IMR-90 (cell line): Measurements from ENCODE around the gene HEATR3. TPM values are rescaled to one million over a fixed set of nuclear protein-coding genes. Genes with fewer than 3 reads are reported as not detected.

ENCODE experiments used
- ATAC-seq: fragments of 200-7000 bp; cut with Tn5 transposase; 2 replicates; pipeline ENCODE4 v1.9.1; 2020; ENCODE audit warnings: low read depth, mild to moderate bottlenecking, moderate library complexity
- BruUV-seq: library from RNA; stranded (reverse); fragments of 400-500 nt; replicated peaks from 2 replicates; lab custom pipeline; 2021; lab: Mats Ljungman, UMichigan
- CTCF ChIA-PET: fragments of 300-600 bp; formaldehyde crosslinking; extraction: SDS; loops from one replicate; lab custom pipeline; 2021; ENCODE audit warnings: antibody characterized with exemption; lab: Yijun Ruan, JAX
- POLR2A ChIA-PET: fragments of 300-600 bp; sonication (Branson Sonifier 250); formaldehyde crosslinking; loops from one replicate; lab custom pipeline; 2022; ENCODE audit warnings: antibody characterized with exemption; ENCODE audit not compliant: unreplicated experiment; lab: Charles Lee
- DNase-seq: peaks from one replicate; pipeline ENCODE4 v3.0.0; 2013
- H2AFZ ChIP-seq: replicated peaks from 2 replicates; pipeline ENCODE3; 2013; ENCODE audit warnings: low read length, mild to moderate bottlenecking; ENCODE audit not compliant: poor library complexity
- H2AK5ac ChIP-seq: 2 replicates; pipeline ENCODE4 v1.6.1; 2013; ENCODE audit warnings: low read depth, low read length, inconsistent platforms
- H2AK9ac ChIP-seq: replicated peaks from 2 replicates; pipeline ENCODE3; 2013; ENCODE audit warnings: mild to moderate bottlenecking, low read depth, low read length, moderate library complexity; ENCODE audit not compliant: poor library complexity
- H2BK120ac ChIP-seq: 2 replicates; pipeline ENCODE4 v1.6.1; 2013; ENCODE audit warnings: low read depth, low read length, inconsistent platforms
- H2BK15ac ChIP-seq: 3 replicates; pipeline ENCODE4 v1.6.1; 2013; ENCODE audit warnings: low read depth, low read length, inconsistent platforms
- H2BK20ac ChIP-seq: 2 replicates; pipeline ENCODE4 v1.6.1; 2013; ENCODE audit warnings: low read depth, mild to moderate bottlenecking, inconsistent platforms, low read length, moderate library complexity
- H2BK5ac ChIP-seq: 2 replicates; pipeline ENCODE4 v1.6.1; 2013; ENCODE audit warnings: mild to moderate bottlenecking, low read depth, low read length, inconsistent platforms; ENCODE audit not compliant: poor library complexity, severe bottlenecking
- H3K14ac ChIP-seq: replicated peaks from 2 replicates; pipeline ENCODE4 v1.6.1; 2013; ENCODE audit warnings: low read depth, low read length, inconsistent platforms
- H3K18ac ChIP-seq: 2 replicates; pipeline ENCODE4 v1.6.1; 2013; ENCODE audit warnings: low read depth, low read length, control low read depth
- H3K23ac ChIP-seq: 2 replicates; pipeline ENCODE4 v1.6.1; 2013; ENCODE audit warnings: low read depth, low read length, inconsistent platforms
- H3K27ac ChIP-seq: 2 replicates; pipeline ENCODE4 v1.5.1; 2013; ENCODE audit warnings: mild to moderate bottlenecking, control low read depth, low read length; ENCODE audit not compliant: insufficient read depth
- H3K27me3 ChIP-seq: 2 replicates; pipeline ENCODE4 v1.6.1; 2013; ENCODE audit warnings: low read length; ENCODE audit not compliant: control insufficient read depth, insufficient read depth
- H3K36me3 ChIP-seq: 2 replicates; pipeline ENCODE4 v1.6.1; 2013; ENCODE audit warnings: low read length, mixed read lengths; ENCODE audit not compliant: control insufficient read depth, insufficient read depth
- H3K4ac ChIP-seq: 2 replicates; pipeline ENCODE4 v1.6.1; 2013; ENCODE audit warnings: low read depth, low read length, inconsistent platforms
- H3K4me1 ChIP-seq: 2 replicates; pipeline ENCODE4 v1.6.1; 2013; ENCODE audit warnings: low read length, mixed read lengths; ENCODE audit not compliant: control insufficient read depth, insufficient read depth
- H3K4me2 ChIP-seq: 2 replicates; pipeline ENCODE4 v1.6.1; 2013; ENCODE audit warnings: low read depth, mild to moderate bottlenecking, control low read depth, low read length, moderate library complexity
- H3K4me3 ChIP-seq: 2 replicates; pipeline ENCODE4 v1.5.1; 2013; ENCODE audit warnings: low read depth, mild to moderate bottlenecking, control low read depth, low read length, moderate library complexity; ENCODE audit not compliant: insufficient read depth
- H3K56ac ChIP-seq: 2 replicates; pipeline ENCODE4 v1.6.1; 2013; ENCODE audit warnings: low read length, inconsistent platforms; ENCODE audit not compliant: insufficient read depth; ENCODE audit errors: extremely low read depth
- H3K79me1 ChIP-seq, 2 experiments: 2 replicates each; pipeline ENCODE4 v1.6.1; 2013; ENCODE audit warnings: low read length in 2 of 2, inconsistent platforms in 1 of 2, low read depth in 1 of 2
- H3K9ac ChIP-seq: 2 replicates; pipeline ENCODE4 v1.6.1; 2013; ENCODE audit warnings: low read depth, low read length, control low read depth
- H3K9me1 ChIP-seq: 2 replicates; pipeline ENCODE4 v1.6.1; 2013; ENCODE audit warnings: low read length, inconsistent platforms; ENCODE audit not compliant: insufficient read depth
- H3K9me3 ChIP-seq: 2 replicates; pipeline ENCODE4 v1.6.1; 2013; ENCODE audit warnings: low read length; ENCODE audit not compliant: control insufficient read depth, insufficient read depth
- H4K20me1 ChIP-seq: 2 replicates; pipeline ENCODE4 v1.6.1; 2013; ENCODE audit warnings: low read length, inconsistent platforms; ENCODE audit not compliant: insufficient read depth
- H4K5ac ChIP-seq: 2 replicates; pipeline ENCODE4 v1.6.1; 2013; ENCODE audit warnings: mild to moderate bottlenecking, low read depth, low read length, control low read depth
- H4K8ac ChIP-seq, 2 experiments: 2 replicates each; pipeline ENCODE4 v1.6.1; 2013; ENCODE audit warnings: low read depth in 2 of 2, low read length in 2 of 2, control low read depth in 1 of 2, inconsistent platforms in 1 of 2
- H4K91ac ChIP-seq: 2 replicates; pipeline ENCODE4 v1.6.1; 2013; ENCODE audit warnings: low read depth, low read length, inconsistent platforms; ENCODE audit not compliant: insufficient read depth
- CEBPB ChIP-seq: IDR thresholded peaks from 2 replicates; pipeline ENCODE4 v1.6.1; 2012; ENCODE audit warnings: low read depth, low read length, improper control_type of control experiment
- CHD1 ChIP-seq: IDR thresholded peaks from 2 replicates; pipeline ENCODE4 v1.6.1; 2012; ENCODE audit warnings: low read depth, low read length, improper control_type of control experiment
- MAFK ChIP-seq: IDR thresholded peaks from 2 replicates; pipeline ENCODE4 v1.6.1; 2012; ENCODE audit warnings: low read depth, low read length, improper control_type of control experiment
- NFE2L2 ChIP-seq: fragments of 150-350 bp; IDR thresholded peaks from 2 replicates; pipeline ENCODE4 v1.6.1; 2016; ENCODE audit warnings: low read depth, mild to moderate bottlenecking, low read length
- RCOR1 ChIP-seq: IDR thresholded peaks from 2 replicates; pipeline ENCODE4 v1.6.1; 2012; ENCODE audit warnings: mild to moderate bottlenecking, low read length, improper control_type of control experiment; ENCODE audit not compliant: insufficient replicate concordance
- RFX5 ChIP-seq: IDR thresholded peaks from 2 replicates; pipeline ENCODE4 v1.8.0; 2012; ENCODE audit warnings: low read depth, mild to moderate bottlenecking, low read length, moderate library complexity
- SMC3 ChIP-seq: fragments of 150-350 bp; IDR thresholded peaks from 2 replicates; pipeline ENCODE4 v1.6.1; 2016; ENCODE audit warnings: low read depth, mild to moderate bottlenecking, antibody characterized with exemption, low read length, moderate library complexity
- WGBS, 2 experiments: methylation state at CpG; one replicate each; pipeline versions ENCODE4 v1.1.5 to v1.1.7; 2013; ENCODE audit warnings: missing lambda C conversion rate in 2 of 2; ENCODE audit not compliant: insufficient read length in 1 of 2; ENCODE audit errors: extremely low coverage in 2 of 2; 5-methylcytosine and 5-hydroxymethylcytosine counted together
- dilution Hi-C: fragments of 300-500 bp; cut with HindIII; formaldehyde crosslinking; loops from one replicate; pipeline ENCODE4 v1.14.3; 2018; ENCODE audit warnings: low sequenced_read_pairs; ENCODE audit not compliant: unreplicated experiment
- in situ Hi-C: fragments of 300-500 bp; cut with MboI; formaldehyde crosslinking; loops from 3 replicates; pipeline ENCODE4 v1.14.3; 2019; ENCODE audit warnings: low sequenced_read_pairs, inconsistent platforms, mixed read lengths
- intact Hi-C: fragments of 100-400 bp; cut with micrococcal nuclease; formaldehyde crosslinking; loops from 2 replicates; pipeline ENCODE4 v1.10.0; 2022
- polyA plus RNA-seq, 3 experiments: library from polyadenylated mRNA; depleted of rRNA; stranded (reverse); fragments of >200 nt; gene quantifications; 2 replicates each; pipeline ENCODE4 v1.2.3, GENCODE V29; 2012; ENCODE audit warnings: low replicate concordance in 1 of 3
- total RNA-seq: library from RNA; depleted of rRNA; stranded (reverse); fragments of >200 nt; gene quantifications from 2 replicates; pipeline ENCODE4 v1.2.3, GENCODE V29; 2012
- TF ChIP-seq, protein P1 (sequence below): fragments of 150-350 bp; IDR thresholded peaks from 2 replicates; pipeline ENCODE4 v1.6.1; 2017; ENCODE audit warnings: mild to moderate bottlenecking, antibody characterized with exemption, low read length, low read depth

Gene HEATR3
- total and polyA plus RNA-seq, 2 of the 4 experiments (the other 2 are of a cell fraction), result 9.4 to 21.1 TPM

- no peak for TF ChIP-seq NFE2L2
Observed at GRCh38 chr16:50079397-50080140, 13.8 kb downstream of the HEATR3 start (continued).

GRCh38 chr16:50081428-50082018, 15.8 kb downstream of the HEATR3 start:
- Histone ChIP-seq H3K9me1 (peaks cover 4% of the 10 kb centered on the region; the same call in 1 of the 2 replicates), H2BK5ac (no peak overlapping the region), H3K4me3 (no peak overlapping the region), H2BK20ac (no peak overlapping the region), H3K56ac (no peak overlapping the region), H3K4me1 (no peaks in the 10 kb centered on the region), H2BK120ac (no peak overlapping the region), H3K9me3 (no peaks in the 10 kb centered on the region), H3K23ac (no peak overlapping the region), H2BK15ac (no peak overlapping the region), H2AK5ac (no peak overlapping the region), H4K91ac (no peak overlapping the region), H4K5ac (no peak overlapping the region), H3K14ac (no peak overlapping the region), H2AFZ (no peak overlapping the region), H4K20me1 (no peaks in the 10 kb centered on the region; the same call in 1 of the 2 replicates), H3K79me1 (peaks cover 8 to 12% of the 10 kb centered on the region in 2 experiments), H3K27me3 (no peaks in the 10 kb centered on the region), H3K27ac (no peak overlapping the region), H3K4ac (no peak overlapping the region), H4K8ac (no peak overlapping the region), H3K4me2 (no peak overlapping the region), H2AK9ac (no peak overlapping the region), H3K9ac (no peak overlapping the region), H3K18ac (no peak overlapping the region), H3K36me3 (peaks cover 36% of the 10 kb centered on the region)
- BruUV-seq, result no TSS peak
- 100% methylated on average over 2 of the region's 7 CpGs for WGBS, 2 experiments
- CTCF ChIA-PET, result interaction anchor here (0.6 to 1.3 kb wide), 3 partner anchors 14 to 128 kb away, joined by 4 to 5 read pairs (median 5); no protein-coding TSS in a partner anchor
- POLR2A ChIA-PET, result no interaction called here
- dilution Hi-C loops, result no loop called here
- ATAC-seq, result no peak
- DNase-seq, result no peak
- in situ Hi-C loops, result loop anchor here (25.0 kb wide), 1 partner anchor 281 kb away; the partner anchor contains the start of gene BRD7
- TF ChIP-seq RCOR1 (no peak), RFX5 (no peak), CHD1 (no peak), CEBPB (no peak), SMC3 (no peak), MAFK (no peak)
- TF ChIP-seq, protein P1, sequence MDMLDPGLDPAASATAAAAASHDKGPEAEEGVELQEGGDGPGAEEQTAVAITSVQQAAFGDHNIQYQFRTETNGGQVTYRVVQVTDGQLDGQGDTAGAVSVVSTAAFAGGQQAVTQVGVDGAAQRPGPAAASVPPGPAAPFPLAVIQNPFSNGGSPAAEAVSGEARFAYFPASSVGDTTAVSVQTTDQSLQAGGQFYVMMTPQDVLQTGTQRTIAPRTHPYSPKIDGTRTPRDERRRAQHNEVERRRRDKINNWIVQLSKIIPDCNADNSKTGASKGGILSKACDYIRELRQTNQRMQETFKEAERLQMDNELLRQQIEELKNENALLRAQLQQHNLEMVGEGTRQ, result no peak
- intact Hi-C loops, result no loop called here
